NB4 (cell line): Measurements from ENCODE around the gene C1orf146.
"Not testable (repeated sequence)": the region's sequence is repeated elsewhere in the genome, so short reads cannot be mapped to it uniquely, and the experiment has no call there.

Experiments
- DNase-seq: peaks from one replicate; pipeline ENCODE4 v3.0.0; 2010; ENCODE audit warnings: low read depth
- H3K4me3 ChIP-seq: one replicate; pipeline ENCODE4 v1.5.1; 2011; ENCODE audit warnings: mild to moderate bottlenecking, low read depth, low read length, moderate library complexity
- CTCF ChIP-seq: IDR thresholded peaks from one replicate; pipeline ENCODE4 v1.5.1; 2012; ENCODE audit warnings: low read depth, low read length
- MAX ChIP-seq: IDR thresholded peaks from 2 replicates; pipeline ENCODE4 v1.6.1; 2011; ENCODE audit warnings: low read depth, low read length
- MYC ChIP-seq: IDR thresholded peaks from 2 replicates; pipeline ENCODE4 v1.6.1; 2011; ENCODE audit warnings: low read depth, low read length
- POLR2A ChIP-seq: IDR thresholded peaks from 2 replicates; pipeline ENCODE4 v1.6.1; 2011; ENCODE audit warnings: mild to moderate bottlenecking; ENCODE audit not compliant: insufficient read length; ENCODE audit errors: extremely low read depth

The C1orf146 gene

GRCh38 chr1:92230736-92231135 lies 13.0 kb downstream of the C1orf146 start:
- TF ChIP-seq CTCF = no peak

GRCh38 chr1:92240034-92240433 lies 22.3 kb downstream of the C1orf146 start:
- DNase-seq = no peak
- H3K4me3 ChIP-seq = no peak overlapping the region
- TF ChIP-seq MAX (no peak), CTCF (no peak), POLR2A (no peak)

More at GRCh38 chr1:92230736-92231135, 13.0 kb downstream of the C1orf146 start:
- no peak overlapping the region for H3K4me3 ChIP-seq
- DNase-seq = no peak

GRCh38 chr1:92244376-92244775 lies 26.7 kb downstream of the C1orf146 start:
- no peak overlapping the region for H3K4me3 ChIP-seq
- DNase-seq = no peak
- TF ChIP-seq CTCF (no peak), MAX (no peak), MYC (no peak), POLR2A (no peak)

- H3K4me3 ChIP-seq, DNase-seq: not testable (repeated sequence)
These were observed 37.0 kb downstream of the C1orf146 start for GRCh38 chr1:92254714-92255113.

GRCh38 chr1:92259350-92259749 lies 41.6 kb downstream of the C1orf146 start:
- H3K4me3 ChIP-seq = no peak overlapping the region
- DNase-seq = no peak
- TF ChIP-seq CTCF = no peak
- TF ChIP-seq MYC = no peak
- no peak for TF ChIP-seq POLR2A
- no peak for TF ChIP-seq MAX

- TF ChIP-seq MYC = no peak
- TF ChIP-seq MAX = no peak
- no peak for TF ChIP-seq CTCF
- TF ChIP-seq POLR2A = no peak
- no peak overlapping the region for H3K4me3 ChIP-seq
- no peak for DNase-seq
These were observed 44.8 kb downstream of the C1orf146 start for GRCh38 chr1:92262516-92262915.

- DNase-seq = no peak
- no peak overlapping the region for H3K4me3 ChIP-seq
- TF ChIP-seq CTCF = no peak
- TF ChIP-seq MAX = no peak
- TF ChIP-seq MYC = no peak
- no peak for TF ChIP-seq POLR2A
These were observed 55.3 kb downstream of the C1orf146 start for GRCh38 chr1:92273039-92273438.
